ES-I3 (cell line): Measurements from ENCODE around the gene SVOPL.
"Not testable (repeated sequence)": the region's sequence is repeated elsewhere in the genome, so short reads cannot be mapped to it uniquely, and the experiment has no call there.

Source experiments
- H3K36me3 ChIP-seq: 2 replicates; pipeline ENCODE4 v1.6.1; 2013; ENCODE audit warnings: mild to moderate bottlenecking, low read length, control low read depth, moderate library complexity; ENCODE audit not compliant: insufficient read depth
- H3K4me1 ChIP-seq: 2 replicates; pipeline ENCODE4 v1.6.1; 2013; ENCODE audit warnings: mild to moderate bottlenecking, control low read depth, low read length; ENCODE audit not compliant: insufficient read depth
- H3K9ac ChIP-seq: 2 replicates; pipeline ENCODE4 v1.6.1; 2013; ENCODE audit warnings: low read depth, mild to moderate bottlenecking, low read length, moderate library complexity
- H3K9me3 ChIP-seq: 2 replicates; pipeline ENCODE4 v1.6.1; 2013; ENCODE audit warnings: mild to moderate bottlenecking, low read length, moderate library complexity; ENCODE audit not compliant: control insufficient read depth, insufficient read depth

Gene SVOPL

DNA sequence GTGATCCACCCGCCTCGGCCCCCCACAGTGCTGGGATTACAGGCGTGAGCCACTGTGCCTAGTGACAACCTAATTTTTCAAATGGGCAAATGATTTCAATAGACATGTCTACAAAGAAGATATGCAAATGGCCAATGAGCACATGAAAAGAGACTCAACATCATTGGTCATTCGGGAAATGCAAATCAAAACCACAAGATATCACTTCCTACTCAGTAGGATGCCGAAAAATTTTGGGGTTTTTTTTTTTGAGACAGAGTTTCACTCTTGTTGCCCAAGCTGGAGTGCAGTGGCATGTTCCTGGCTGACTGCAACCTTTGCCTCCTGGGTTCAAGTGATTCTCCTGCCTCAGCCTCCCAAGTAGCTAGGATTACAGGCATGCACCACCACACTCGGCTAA, 13.1 kb downstream of the SVOPL start:
- not testable (repeated sequence) for H3K36me3 ChIP-seq, H3K4me1 ChIP-seq, H3K9me3 ChIP-seq, H3K9ac ChIP-seq

- H3K9me3 ChIP-seq, result no peaks in the 10 kb centered on the region
- H3K9ac ChIP-seq, result no peak overlapping the region
Measured at GRCh38 chr7:138684340-138684739, 16.8 kb downstream of the SVOPL start.

DNA sequence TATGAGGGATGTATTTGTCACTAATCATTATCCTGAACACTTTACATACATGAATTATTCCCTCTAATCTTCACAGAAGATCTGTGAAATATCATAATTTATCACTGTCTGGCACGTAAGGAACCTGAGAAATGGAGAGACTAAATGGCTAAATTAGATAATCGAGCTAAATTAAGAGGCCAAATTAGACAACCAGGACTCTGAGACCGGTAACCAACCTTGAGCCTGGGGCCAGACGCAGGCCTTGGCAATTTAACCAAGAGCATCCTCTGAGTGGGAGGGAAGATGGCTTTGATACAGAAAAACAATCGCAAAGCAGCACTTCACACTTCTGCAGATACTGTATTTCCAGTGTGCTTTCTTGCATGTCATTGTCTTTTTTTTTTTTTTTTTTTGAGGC, 21.4 kb downstream of the SVOPL start:
- H3K4me1 ChIP-seq, result no peaks in the 10 kb centered on the region
- no peak overlapping the region for H3K9ac ChIP-seq
- no peaks in the 10 kb centered on the region for H3K9me3 ChIP-seq
- H3K36me3 ChIP-seq, result no peaks in the 10 kb centered on the region

More at GRCh38 chr7:138684340-138684739, 16.8 kb downstream of the SVOPL start:
- H3K4me1 ChIP-seq, result no peaks in the 10 kb centered on the region
- H3K36me3 ChIP-seq, result no peaks in the 10 kb centered on the region

DNA sequence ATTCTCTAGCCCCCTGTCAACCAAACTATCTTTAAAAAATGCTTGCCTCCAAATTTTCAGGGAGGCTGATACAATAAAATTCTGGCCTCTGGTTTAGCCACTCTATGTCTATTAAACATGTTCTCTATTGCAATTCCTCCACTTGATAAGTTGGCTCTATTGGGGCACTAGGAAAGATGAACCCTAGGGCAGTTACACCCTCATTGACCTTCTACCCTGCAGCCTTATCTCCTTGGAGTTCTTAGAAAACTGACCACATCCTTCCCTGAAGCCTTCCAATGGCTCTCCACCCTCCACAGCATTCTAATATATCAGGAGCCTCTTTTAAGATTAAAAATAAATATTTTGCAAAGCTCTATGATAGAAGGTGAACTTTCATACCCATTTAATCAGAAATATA, 30.6 kb downstream of the SVOPL start:
- no peaks in the 10 kb centered on the region for H3K9me3 ChIP-seq
- no peaks in the 10 kb centered on the region for H3K36me3 ChIP-seq
- no peak overlapping the region for H3K9ac ChIP-seq
- H3K4me1 ChIP-seq, result peaks cover 2% of the 10 kb centered on the region

GRCh38 chr7:138669364-138669763, 31.8 kb downstream of the SVOPL start:
- H3K36me3 ChIP-seq, result no peaks in the 10 kb centered on the region

GRCh38 chr7:138668946-138669345, 32.2 kb downstream of the SVOPL start:
- Histone ChIP-seq H3K4me1 (peaks cover 8% of the 10 kb centered on the region), H3K9ac (no peak overlapping the region), H3K9me3 (no peaks in the 10 kb centered on the region), H3K36me3 (no peaks in the 10 kb centered on the region)

More at GRCh38 chr7:138669364-138669763, 31.8 kb downstream of the SVOPL start:
- no peaks in the 10 kb centered on the region for H3K9me3 ChIP-seq
- no peak overlapping the region for H3K9ac ChIP-seq
- H3K4me1 ChIP-seq, result peaks cover 8% of the 10 kb centered on the region

GRCh38 chr7:138668229-138668596, 32.9 kb downstream of the SVOPL start:
- H3K4me1 ChIP-seq, result peaks cover 12% of the 10 kb centered on the region
- H3K36me3 ChIP-seq, result no peaks in the 10 kb centered on the region
- no peaks in the 10 kb centered on the region for H3K9me3 ChIP-seq
- H3K9ac ChIP-seq, result no peak overlapping the region

- peaks cover 17% of the 10 kb centered on the region for H3K4me1 ChIP-seq
- H3K36me3 ChIP-seq, result no peaks in the 10 kb centered on the region
- no peaks in the 10 kb centered on the region for H3K9me3 ChIP-seq
- no peak overlapping the region for H3K9ac ChIP-seq
Measured at GRCh38 chr7:138667535-138668228, 33.5 kb downstream of the SVOPL start.

- Histone ChIP-seq H3K36me3 (no peaks in the 10 kb centered on the region), H3K4me1 (peaks cover 22% of the 10 kb centered on the region), H3K9ac (no peak overlapping the region), H3K9me3 (no peaks in the 10 kb centered on the region)
Measured at GRCh38 chr7:138666385-138666784, 34.8 kb downstream of the SVOPL start.

- Histone ChIP-seq H3K9me3 (no peaks in the 10 kb centered on the region), H3K4me1 (peaks cover 22% of the 10 kb centered on the region), H3K36me3 (no peaks in the 10 kb centered on the region), H3K9ac (no peak overlapping the region)
Measured at GRCh38 chr7:138665669-138666140, 35.5 kb downstream of the SVOPL start.

DNA sequence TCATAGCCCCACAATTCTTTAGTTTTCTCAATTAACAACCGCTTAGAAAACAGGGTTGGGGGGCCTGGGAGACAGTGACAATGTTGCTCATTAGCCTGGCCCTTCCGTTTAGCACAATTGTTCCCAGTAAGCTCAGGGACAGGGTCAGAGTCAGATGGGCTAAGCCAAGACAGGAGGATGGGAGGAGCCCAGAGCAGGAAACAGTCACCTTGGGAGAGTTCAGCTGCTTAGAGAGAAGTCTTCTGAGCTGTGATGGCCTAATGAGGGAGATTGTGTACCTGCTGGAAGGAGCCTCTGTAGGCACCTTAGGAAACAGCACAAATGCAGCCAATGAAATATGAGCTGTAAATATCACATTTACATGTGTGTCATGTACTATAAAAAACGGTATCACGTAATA, 35.9 kb downstream of the SVOPL start:
- H3K36me3 ChIP-seq, result no peaks in the 10 kb centered on the region
- H3K4me1 ChIP-seq, result peaks cover 22% of the 10 kb centered on the region
- no peaks in the 10 kb centered on the region for H3K9me3 ChIP-seq
- peak overlapping the region; percentile 46 for H3K9ac ChIP-seq

DNA sequence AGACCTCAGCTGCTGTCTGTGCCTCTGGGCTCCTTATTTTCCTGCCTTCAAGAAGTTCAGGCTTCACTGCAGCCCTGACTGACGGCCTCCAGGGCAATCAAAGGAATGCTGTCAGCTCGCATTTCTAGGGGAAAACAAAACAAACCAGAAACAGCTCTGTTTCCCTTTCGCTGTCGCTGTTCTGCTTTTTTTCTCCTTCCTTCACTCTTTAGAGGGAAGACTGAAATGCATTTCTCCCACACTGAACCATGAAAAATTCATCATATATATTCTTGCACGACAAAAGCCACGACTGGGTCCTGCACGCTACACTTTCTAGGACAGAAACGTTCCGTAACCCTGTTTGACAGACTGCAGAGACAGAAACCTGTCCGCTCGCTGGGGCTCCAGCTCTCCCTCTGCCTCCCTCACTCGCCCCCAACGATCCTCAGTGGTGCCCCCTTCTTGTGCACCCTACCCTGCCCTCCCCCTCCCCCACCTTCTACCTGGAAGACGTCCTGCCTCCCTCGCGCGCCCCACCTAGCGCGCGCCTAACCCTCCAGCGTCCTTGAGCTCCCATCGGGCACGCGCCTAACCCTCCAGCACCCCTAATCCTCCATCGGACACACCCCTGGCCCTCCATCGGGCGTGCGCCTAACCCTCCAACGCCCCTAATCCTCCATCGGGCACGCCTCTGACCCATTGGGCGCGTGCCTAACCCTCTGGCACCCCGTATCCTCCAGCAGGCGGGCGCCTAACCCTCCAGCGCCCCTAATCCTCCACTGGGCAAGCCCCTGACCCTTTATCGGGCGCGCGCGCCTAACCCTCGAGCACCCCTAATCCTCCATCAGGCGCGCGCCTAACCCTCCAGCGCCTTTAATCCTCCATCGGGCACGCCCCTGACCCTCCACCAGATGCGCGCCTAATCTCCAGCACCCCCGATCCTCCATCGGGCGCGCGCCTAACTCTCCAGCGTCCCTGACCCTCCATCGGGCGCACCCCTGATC, 37.1 kb downstream of the SVOPL start:
- no peaks in the 10 kb centered on the region for H3K36me3 ChIP-seq
- peak overlapping the region; percentile 93 for H3K9ac ChIP-seq
- no peaks in the 10 kb centered on the region for H3K9me3 ChIP-seq
- H3K4me1 ChIP-seq, result peaks cover 22% of the 10 kb centered on the region

DNA sequence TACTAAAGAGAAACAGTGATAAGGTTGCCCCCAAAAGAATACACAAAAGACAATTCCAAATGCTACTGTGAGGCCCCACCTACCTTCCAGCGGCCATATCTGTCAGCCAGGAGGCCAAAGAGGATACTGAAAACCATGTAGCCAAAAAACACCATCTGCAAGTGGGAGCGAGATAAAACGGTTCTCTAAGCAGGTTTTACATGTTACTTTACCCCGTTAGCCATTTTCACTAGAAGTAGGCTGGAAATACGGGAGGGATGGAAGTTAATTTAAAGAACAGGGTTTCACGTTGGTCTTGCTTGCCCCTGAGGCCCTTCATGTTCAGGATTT, 38.2 kb downstream of the SVOPL start:
- no peaks in the 10 kb centered on the region for H3K36me3 ChIP-seq
- no peaks in the 10 kb centered on the region for H3K9me3 ChIP-seq
- H3K4me1 ChIP-seq, result peaks cover 22% of the 10 kb centered on the region
- no peak overlapping the region for H3K9ac ChIP-seq

DNA sequence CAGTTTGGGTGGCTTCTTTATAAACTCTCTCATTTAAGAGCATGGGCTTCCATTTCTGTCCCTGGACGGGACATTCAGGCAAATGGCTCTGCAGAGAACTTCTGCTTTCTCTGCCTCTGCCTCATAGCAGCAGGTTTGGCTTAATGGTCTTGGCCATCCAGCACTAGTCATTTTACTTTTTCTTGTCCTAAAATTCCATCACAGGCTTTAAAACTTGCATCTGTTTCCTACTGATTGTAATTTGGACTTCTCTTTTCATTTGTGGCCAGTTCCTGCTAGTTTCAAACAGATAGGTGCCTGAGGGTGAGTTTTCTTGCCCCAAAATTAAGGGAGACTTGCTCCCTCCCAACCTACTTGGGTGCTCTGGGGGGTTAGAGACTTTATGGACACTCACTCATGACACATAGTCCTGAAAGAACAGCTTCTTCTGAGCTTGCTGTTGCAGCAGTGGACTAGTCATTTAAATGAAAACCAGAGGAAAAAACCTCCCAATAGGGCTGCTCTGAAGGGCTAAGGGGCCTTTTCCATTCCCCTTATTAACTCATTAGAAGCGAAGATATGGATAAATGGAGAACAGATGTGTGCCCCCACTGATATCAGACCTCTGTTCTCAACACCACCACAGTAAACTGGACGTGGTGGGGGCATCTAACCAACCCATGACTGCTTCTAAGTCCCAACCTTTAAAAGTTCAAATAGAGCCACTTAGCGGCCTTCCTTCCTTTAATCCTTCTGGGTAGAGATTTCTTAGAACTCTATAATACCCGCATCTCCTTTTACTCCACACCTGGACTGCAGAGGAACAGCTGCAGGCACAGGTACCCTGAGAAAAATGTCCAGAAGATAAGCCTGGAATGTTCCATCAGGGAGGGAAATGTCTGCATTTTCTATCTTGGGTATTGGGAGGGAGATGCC, 38.8 kb downstream of the SVOPL start:
- Histone ChIP-seq H3K4me1 (peaks cover 22% of the 10 kb centered on the region), H3K9ac (no peak overlapping the region), H3K9me3 (no peaks in the 10 kb centered on the region), H3K36me3 (no peaks in the 10 kb centered on the region)
